Smooth muscle cell (in vitro differentiated cells): ENCODE results near the gene WBP4. TPM values are rescaled to one million over a fixed set of nuclear protein-coding genes. Genes with fewer than 3 reads are reported as not detected.
"Not testable (repeated sequence)": the region's sequence is repeated elsewhere in the genome, so short reads cannot be mapped to it uniquely, and the experiment has no call there.

Experiments
- DNase-seq: peaks from one replicate; lab custom pipeline; 2025; ENCODE audit not compliant: unreplicated experiment; lab: John Stamatoyannopoulos, UW
- H2AFZ ChIP-seq: fragments of 200-600 bp; sonication (generic); 2 replicates; pipeline ENCODE4 v1.6.0; 2016; ENCODE audit warnings: antibody characterized with exemption, low read depth, mild to moderate bottlenecking
- H3F3A ChIP-seq: fragments of 200-600 bp; sonication (generic); 2 replicates; pipeline ENCODE4 v1.6.0; 2017; ENCODE audit warnings: antibody characterized with exemption, low read depth
- H3K27ac ChIP-seq: fragments of 200-600 bp; sonication (generic); 2 replicates; pipeline ENCODE4 v1.5.1; 2016; ENCODE audit warnings: low read depth, mild to moderate bottlenecking
- H3K27me3 ChIP-seq: fragments of 200-600 bp; sonication (generic); 2 replicates; pipeline ENCODE4 v1.6.1; 2016; ENCODE audit warnings: low read depth, mild to moderate bottlenecking
- H3K36me3 ChIP-seq: fragments of 200-600 bp; sonication (generic); 2 replicates; pipeline ENCODE4 v1.5.1; 2016; ENCODE audit warnings: low read depth
- H3K4me1 ChIP-seq: fragments of 200-600 bp; sonication (generic); 2 replicates; pipeline ENCODE4 v1.5.1; 2016; ENCODE audit warnings: low read depth
- H3K4me2 ChIP-seq: fragments of 200-600 bp; sonication (generic); 2 replicates; pipeline ENCODE4 v1.6.0; 2016; ENCODE audit warnings: mild to moderate bottlenecking
- H3K4me3 ChIP-seq: fragments of 200-600 bp; sonication (generic); 2 replicates; pipeline ENCODE4 v1.5.1; 2016; ENCODE audit warnings: mild to moderate bottlenecking
- H3K79me2 ChIP-seq: fragments of 200-600 bp; sonication (generic); 2 replicates; pipeline ENCODE4 v1.6.0; 2016; ENCODE audit warnings: low read depth, mild to moderate bottlenecking
- H3K9ac ChIP-seq: fragments of 200-600 bp; sonication (generic); 2 replicates; pipeline ENCODE4 v1.6.0; 2016; ENCODE audit warnings: low read depth
- H3K9me3 ChIP-seq: fragments of 200-600 bp; sonication (generic); replicated peaks from 2 replicates; pipeline ENCODE4 v1.5.1; 2016; ENCODE audit warnings: low read depth
- H4K20me1 ChIP-seq: fragments of 200-600 bp; sonication (generic); 2 replicates; pipeline ENCODE4 v1.6.0; 2016; ENCODE audit warnings: low read depth
- WGBS: methylation state at CpG from one replicate; pipeline ENCODE4 v1.1.7; 2016; ENCODE audit warnings: low lambda C conversion rate; 5-methylcytosine and 5-hydroxymethylcytosine counted together
- microRNA counts: library from miRNA; unstranded; fragments of <30 nt; microRNA quantifications from one replicate; lab custom pipeline; 2016
- microRNA-seq: library from miRNA; unstranded; fragments of <30 nt; microRNA quantifications from one replicate; pipeline ENCODE4, GENCODE V29; 2016; ENCODE audit warnings: borderline number of aligned reads
- polyA plus RNA-seq: library from polyadenylated mRNA; unstranded; fragments of >200 nt; fragmentation: Nextera tagmentation; extraction: Ambion mirVana; gene quantifications from 2 replicates; pipeline ENCODE4 v1.2.1, GENCODE V29; 2016
- small RNA-seq: library from RNA; depleted of rRNA; stranded (forward); fragments of <200 nt; gene quantifications from one replicate; pipeline ENCODE3, GENCODE V24; 2014
- total RNA-seq: library from RNA; depleted of rRNA; stranded (reverse); fragments of >200 nt; gene quantifications from 2 replicates; pipeline ENCODE4 v1.2.3, GENCODE V29; 2014
- TF ChIP-seq, protein P1 (sequence below): fragments of 200-600 bp; sonication (generic); IDR thresholded peaks from 2 replicates; pipeline ENCODE4 v1.5.1; 2017; ENCODE audit warnings: borderline replicate concordance, mild to moderate bottlenecking, antibody characterized with exemption; ENCODE audit not compliant: insufficient read depth, poor library complexity, severe bottlenecking

Gene WBP4
- total and polyA plus RNA-seq, 2 experiments from 2014 or later: 4.7 to 5.0 TPM

DNA sequence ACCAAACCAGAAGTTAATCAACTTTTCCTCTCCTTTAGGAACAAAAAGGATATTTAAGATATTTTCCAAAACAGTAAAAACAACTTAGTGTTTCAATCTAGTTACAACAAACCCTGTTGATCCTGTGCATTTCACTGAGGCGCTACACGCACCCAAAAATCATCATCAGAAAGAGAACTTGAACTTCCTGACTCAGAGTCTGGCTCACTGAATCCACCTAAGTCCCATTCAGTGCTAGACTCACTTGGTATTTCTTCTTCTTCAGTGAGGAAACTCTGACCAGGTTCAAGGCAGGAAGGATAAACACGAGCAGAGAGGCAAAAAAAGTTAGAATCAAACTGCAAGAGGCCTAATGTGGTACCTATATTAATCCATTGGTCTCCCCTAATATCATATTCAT is 69.0 kb downstream of the WBP4 start:
- H3K4me1 ChIP-seq: peaks cover 24% of the 10 kb centered on the region
- H3K36me3 ChIP-seq: no peaks in the 10 kb centered on the region
- no peaks in the 10 kb centered on the region for H3K9me3 ChIP-seq
- H3K4me3 ChIP-seq: peak overlapping the region; percentile 12
- peak overlapping the region; percentile 74 for H3K4me2 ChIP-seq
- no peaks in the 10 kb centered on the region for H3F3A ChIP-seq
- WGBS: 88% methylated on average over 3 of the region's 3 CpGs
- TF ChIP-seq, protein P1, sequence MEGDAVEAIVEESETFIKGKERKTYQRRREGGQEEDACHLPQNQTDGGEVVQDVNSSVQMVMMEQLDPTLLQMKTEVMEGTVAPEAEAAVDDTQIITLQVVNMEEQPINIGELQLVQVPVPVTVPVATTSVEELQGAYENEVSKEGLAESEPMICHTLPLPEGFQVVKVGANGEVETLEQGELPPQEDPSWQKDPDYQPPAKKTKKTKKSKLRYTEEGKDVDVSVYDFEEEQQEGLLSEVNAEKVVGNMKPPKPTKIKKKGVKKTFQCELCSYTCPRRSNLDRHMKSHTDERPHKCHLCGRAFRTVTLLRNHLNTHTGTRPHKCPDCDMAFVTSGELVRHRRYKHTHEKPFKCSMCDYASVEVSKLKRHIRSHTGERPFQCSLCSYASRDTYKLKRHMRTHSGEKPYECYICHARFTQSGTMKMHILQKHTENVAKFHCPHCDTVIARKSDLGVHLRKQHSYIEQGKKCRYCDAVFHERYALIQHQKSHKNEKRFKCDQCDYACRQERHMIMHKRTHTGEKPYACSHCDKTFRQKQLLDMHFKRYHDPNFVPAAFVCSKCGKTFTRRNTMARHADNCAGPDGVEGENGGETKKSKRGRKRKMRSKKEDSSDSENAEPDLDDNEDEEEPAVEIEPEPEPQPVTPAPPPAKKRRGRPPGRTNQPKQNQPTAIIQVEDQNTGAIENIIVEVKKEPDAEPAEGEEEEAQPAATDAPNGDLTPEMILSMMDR: no peak
- no peak overlapping the region for H3K27ac ChIP-seq
- H4K20me1 ChIP-seq: peaks cover 8% of the 10 kb centered on the region
- no peak overlapping the region for H3K9ac ChIP-seq
- H2AFZ ChIP-seq: no peak overlapping the region
- DNase-seq: no peak
- H3K27me3 ChIP-seq: no peaks in the 10 kb centered on the region
- H3K79me2 ChIP-seq: peaks cover 16% of the 10 kb centered on the region

DNA sequence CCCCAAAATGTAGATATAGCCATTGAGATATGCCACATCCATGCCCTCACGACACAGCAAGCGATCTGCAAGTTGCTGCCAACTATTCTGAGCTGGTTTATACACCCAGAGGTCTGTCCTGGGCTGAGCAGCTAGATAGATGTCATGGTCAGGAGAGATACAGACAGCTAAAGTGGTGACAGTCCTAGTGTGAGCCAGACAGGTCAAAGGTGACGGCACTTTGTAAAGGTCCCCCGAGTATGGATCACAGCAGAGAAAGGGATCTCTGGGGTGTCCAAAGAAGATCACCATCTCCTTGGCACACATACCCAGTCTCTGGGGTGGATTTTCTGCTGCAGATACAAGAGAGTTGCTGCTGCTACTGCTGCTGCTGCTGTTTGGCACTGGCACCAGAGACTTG is 69.9 kb downstream of the WBP4 start:
- not testable (repeated sequence) for H3K36me3 ChIP-seq, H3K27me3 ChIP-seq, H3F3A ChIP-seq, H3K9me3 ChIP-seq, H4K20me1 ChIP-seq, H3K27ac ChIP-seq, H2AFZ ChIP-seq, DNase-seq, H3K9ac ChIP-seq
- WGBS: 93% methylated on average over 4 of the region's 4 CpGs
- Histone ChIP-seq H3K4me3 (peak overlapping the region; percentile 12), H3K4me2 (peak overlapping the region; percentile 74), H3K4me1 (peaks cover 24% of the 10 kb centered on the region), H3K79me2 (peaks cover 16% of the 10 kb centered on the region)

GRCh38 chr13:41131660-41132511 is 70.6 kb downstream of the WBP4 start:
- peak overlapping the region; percentile 75 for H3K27ac ChIP-seq
- H3K4me1 ChIP-seq: peaks cover 24% of the 10 kb centered on the region
- not testable (repeated sequence) for DNase-seq, H3K27me3 ChIP-seq, H3K36me3 ChIP-seq, H4K20me1 ChIP-seq, H3K9me3 ChIP-seq, H3F3A ChIP-seq
- H3K4me2 ChIP-seq: peak overlapping the region; percentile 89
- peak overlapping the region; percentile 87 for H3K4me3 ChIP-seq
- peaks cover 16% of the 10 kb centered on the region for H3K79me2 ChIP-seq
- H3K9ac ChIP-seq: peak overlapping the region; percentile 78
- WGBS: 43% methylated on average over 48 of the region's 48 CpGs
- H2AFZ ChIP-seq: peak overlapping the region; percentile 92

GRCh38 chr13:41132512-41133152 is 71.3 kb downstream of the WBP4 start, which contains the start of gene KBTBD6:
KBTBD6 (minus strand) TSS chr13:41132802; CDS start chr13:41132511, 291 bp downstream.
- peak; percentile 87 for DNase-seq
- Histone ChIP-seq H3K79me2 (peaks cover 16% of the 10 kb centered on the region), H3F3A (no peaks in the 10 kb centered on the region)

More at GRCh38 chr13:41132512-41133152, 71.3 kb downstream of the WBP4 start, which contains the start of gene KBTBD6:
- no peaks in the 10 kb centered on the region for H3K9me3 ChIP-seq
- H4K20me1 ChIP-seq: peaks cover 8% of the 10 kb centered on the region
- peaks cover 24% of the 10 kb centered on the region for H3K4me1 ChIP-seq
- peak within 1 kb of the TSS; percentile 96 for H3K9ac ChIP-seq
- no peaks in the 10 kb centered on the region for H3K27me3 ChIP-seq
- peak within 1 kb of the TSS; percentile 94 for H3K4me2 ChIP-seq
- peak within 1 kb of the TSS; percentile 93 for H2AFZ ChIP-seq
- no peaks in the 10 kb centered on the region for H3K36me3 ChIP-seq
- H3K4me3 ChIP-seq: peak within 1 kb of the TSS; percentile 87
- H3K27ac ChIP-seq: peak within 1 kb of the TSS; percentile 86
- TF ChIP-seq, protein P1: no peak
- 1% methylated on average over 43 of the region's 45 CpGs for WGBS

MicroRNAs within 50 kb of the gene (microRNA counts, 767-probe panel; counts per million panel counts)
- microRNA hsa-miR-3168 (lab: Ali Mortazavi, UCI): 183 counts per million

Small RNA genes within 50 kb of the gene (microRNA-seq; reads per million reads assigned to microRNA genes)
- not detected for gene MIR3168

Small RNA genes within 50 kb of the gene (small RNA-seq; reads per million reads assigned to genes)
- gene MIR3168: not detected
- 0.08 reads per million for gene RN7SL597P

Other genes with a start within 250 kb of the WBP4 start
- gene ELF1, start 42.2 kb upstream of the WBP4 start, total RNA-seq: 31.8 and 53.1 TPM in 2 replicates
- 21.2 and 28.7 TPM in 2 replicates for gene ELF1, start 42.2 kb upstream of the WBP4 start, polyA plus RNA-seq
- gene KBTBD6, start 71.3 kb downstream of the WBP4 start, total RNA-seq: 6.9 and 11.5 TPM in 2 replicates
- 5.3 and 6.5 TPM in 2 replicates for gene KBTBD6, start 71.3 kb downstream of the WBP4 start, polyA plus RNA-seq
- gene KBTBD7, start 133.1 kb downstream of the WBP4 start, total RNA-seq: 6.7 and 8.5 TPM in 2 replicates
- gene KBTBD7, start 133.1 kb downstream of the WBP4 start, polyA plus RNA-seq: 3.9 and 6.9 TPM in 2 replicates
- gene MTRF1, start 202.1 kb downstream of the WBP4 start, total RNA-seq: 4.7 and 9.8 TPM in 2 replicates
- gene MTRF1, start 202.1 kb downstream of the WBP4 start, polyA plus RNA-seq: 6.5 and 7.2 TPM in 2 replicates
- gene NAA16, start 249.8 kb downstream of the WBP4 start, total RNA-seq: 21.8 TPM in 2 replicates
- 4.6 and 6.9 TPM in 2 replicates for gene NAA16, start 249.8 kb downstream of the WBP4 start, polyA plus RNA-seq